Ishikawa (cell line): Measurements from ENCODE around the gene DMD.

ENCODE experiments used
- CEBPB ChIP-seq: IDR thresholded peaks from 2 replicates; pipeline ENCODE4 v1.6.1; 2012
- CREB1 ChIP-seq: IDR thresholded peaks from 2 replicates; pipeline ENCODE4 v1.6.1; 2012; ENCODE audit warnings: low read depth
- EGR1 ChIP-seq: IDR thresholded peaks from 2 replicates; pipeline ENCODE4 v1.6.1; 2012
- EP300 ChIP-seq: IDR thresholded peaks from 2 replicates; pipeline ENCODE4 v1.6.1; 2012; ENCODE audit warnings: borderline replicate concordance
- RAD21 ChIP-seq: IDR thresholded peaks from 2 replicates; pipeline ENCODE4 v1.6.1; 2012; ENCODE audit warnings: low read depth
- TEAD4 ChIP-seq: IDR thresholded peaks from 2 replicates; pipeline ENCODE4 v1.6.1; 2012
- YY1 ChIP-seq: IDR thresholded peaks from 2 replicates; pipeline ENCODE4 v1.6.1; 2012; ENCODE audit warnings: low read depth
- ZBTB7A ChIP-seq: IDR thresholded peaks from 2 replicates; pipeline ENCODE4 v1.6.1; 2012; ENCODE audit warnings: low read depth
- TF ChIP-seq, protein P1 (sequence below): IDR thresholded peaks from 2 replicates; pipeline ENCODE4 v1.6.1; 2012
- TF ChIP-seq, protein P2 (sequence below): IDR thresholded peaks from 2 replicates; pipeline ENCODE4 v1.6.1; 2012

GRCh38 chrX:33175201-33175600 is 36.1 kb downstream of the DMD start:
- TF ChIP-seq TEAD4, result no peak
- TF ChIP-seq CEBPB, result no peak
- no peak for TF ChIP-seq CREB1
- TF ChIP-seq RAD21, result no peak
- TF ChIP-seq YY1, result no peak
- TF ChIP-seq, protein P1, sequence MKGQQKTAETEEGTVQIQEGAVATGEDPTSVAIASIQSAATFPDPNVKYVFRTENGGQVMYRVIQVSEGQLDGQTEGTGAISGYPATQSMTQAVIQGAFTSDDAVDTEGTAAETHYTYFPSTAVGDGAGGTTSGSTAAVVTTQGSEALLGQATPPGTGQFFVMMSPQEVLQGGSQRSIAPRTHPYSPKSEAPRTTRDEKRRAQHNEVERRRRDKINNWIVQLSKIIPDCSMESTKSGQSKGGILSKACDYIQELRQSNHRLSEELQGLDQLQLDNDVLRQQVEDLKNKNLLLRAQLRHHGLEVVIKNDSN, result no peak
- no peak for TF ChIP-seq EP300
- TF ChIP-seq, protein P2, sequence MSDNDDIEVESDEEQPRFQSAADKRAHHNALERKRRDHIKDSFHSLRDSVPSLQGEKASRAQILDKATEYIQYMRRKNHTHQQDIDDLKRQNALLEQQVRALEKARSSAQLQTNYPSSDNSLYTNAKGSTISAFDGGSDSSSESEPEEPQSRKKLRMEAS, result no peak
- TF ChIP-seq ZBTB7A, result no peak
- TF ChIP-seq EGR1, result no peak
